ENCODE measurements around the gene SNTG2. TPM values are rescaled to one million over a fixed set of nuclear protein-coding genes. Genes with fewer than 3 reads are reported as not detected.

Gene SNTG2
- total and polyA plus RNA-seq, 4 donors, result not detected

- Histone ChIP-seq H3K27me3 (ENCODE audit: control insufficient read depth in 4 of 4, insufficient read depth in 4 of 4, low read length in 3 of 4) (no peaks in the 10 kb centered on the region), H3K36me3 (ENCODE audit: control insufficient read depth in 4 of 4, insufficient read depth in 3 of 4, low read depth in 1 of 4, low read length in 3 of 4) (no peaks in the 10 kb centered on the region), H3K9me3 (ENCODE audit: control insufficient read depth in 4 of 4, low read length in 3 of 4) (peaks cover 0 to 1% (median 0%) of the 10 kb centered on the region in 4 donors), H3K4me1 (ENCODE audit: control insufficient read depth in 4 of 4, insufficient read depth in 4 of 4, low read length in 3 of 4) (no peaks in the 10 kb centered on the region), H3K27ac (ENCODE audit: low read depth in 1 of 2, low read length in 2 of 2) (no peak overlapping the region), H3K4me3 (ENCODE audit: low read depth in 1 of 3, low read length in 3 of 3) (no peak overlapping the region), H3K9ac (ENCODE audit: low read depth in 1 of 2, low read length in 2 of 2) (no peak overlapping the region)
- DNase-seq (ENCODE audit: low spot score), result no peak
- TF ChIP-seq, protein P1, sequence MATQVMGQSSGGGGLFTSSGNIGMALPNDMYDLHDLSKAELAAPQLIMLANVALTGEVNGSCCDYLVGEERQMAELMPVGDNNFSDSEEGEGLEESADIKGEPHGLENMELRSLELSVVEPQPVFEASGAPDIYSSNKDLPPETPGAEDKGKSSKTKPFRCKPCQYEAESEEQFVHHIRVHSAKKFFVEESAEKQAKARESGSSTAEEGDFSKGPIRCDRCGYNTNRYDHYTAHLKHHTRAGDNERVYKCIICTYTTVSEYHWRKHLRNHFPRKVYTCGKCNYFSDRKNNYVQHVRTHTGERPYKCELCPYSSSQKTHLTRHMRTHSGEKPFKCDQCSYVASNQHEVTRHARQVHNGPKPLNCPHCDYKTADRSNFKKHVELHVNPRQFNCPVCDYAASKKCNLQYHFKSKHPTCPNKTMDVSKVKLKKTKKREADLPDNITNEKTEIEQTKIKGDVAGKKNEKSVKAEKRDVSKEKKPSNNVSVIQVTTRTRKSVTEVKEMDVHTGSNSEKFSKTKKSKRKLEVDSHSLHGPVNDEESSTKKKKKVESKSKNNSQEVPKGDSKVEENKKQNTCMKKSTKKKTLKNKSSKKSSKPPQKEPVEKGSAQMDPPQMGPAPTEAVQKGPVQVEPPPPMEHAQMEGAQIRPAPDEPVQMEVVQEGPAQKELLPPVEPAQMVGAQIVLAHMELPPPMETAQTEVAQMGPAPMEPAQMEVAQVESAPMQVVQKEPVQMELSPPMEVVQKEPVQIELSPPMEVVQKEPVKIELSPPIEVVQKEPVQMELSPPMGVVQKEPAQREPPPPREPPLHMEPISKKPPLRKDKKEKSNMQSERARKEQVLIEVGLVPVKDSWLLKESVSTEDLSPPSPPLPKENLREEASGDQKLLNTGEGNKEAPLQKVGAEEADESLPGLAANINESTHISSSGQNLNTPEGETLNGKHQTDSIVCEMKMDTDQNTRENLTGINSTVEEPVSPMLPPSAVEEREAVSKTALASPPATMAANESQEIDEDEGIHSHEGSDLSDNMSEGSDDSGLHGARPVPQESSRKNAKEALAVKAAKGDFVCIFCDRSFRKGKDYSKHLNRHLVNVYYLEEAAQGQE (IDR thresholded peaks at IDR 0.05), result no peak
- TF ChIP-seq SP1 (IDR thresholded peaks at IDR 0.05) (no peak), HNF4A (conservative IDR thresholded peaks at IDR 0.05) (no peak), ATF3 (IDR thresholded peaks at IDR 0.05) (no peak), JUND (IDR thresholded peaks at IDR 0.05) (no peak), RXRA (IDR thresholded peaks at IDR 0.05) (no peak), HNF4G (IDR thresholded peaks at IDR 0.05) (no peak), TAF1 (conservative IDR thresholded peaks at IDR 0.05) (no peak), FOXA2 (IDR thresholded peaks at IDR 0.05) (no peak), RAD21 (IDR thresholded peaks at IDR 0.05) (no peak), GABPA (IDR thresholded peaks at IDR 0.05 in 1 of 2, conservative IDR thresholded peaks at IDR 0.05 in 1 of 2) (no peak), FOXA1 (IDR thresholded peaks at IDR 0.05) (no peak), NR2F2 (IDR thresholded peaks at IDR 0.05) (no peak), EGR1 (IDR thresholded peaks at IDR 0.05; ENCODE audit: low read depth in 2 of 2) (no peak), YY1 (IDR thresholded peaks at IDR 0.05) (no peak)
- TF ChIP-seq, protein P2, sequence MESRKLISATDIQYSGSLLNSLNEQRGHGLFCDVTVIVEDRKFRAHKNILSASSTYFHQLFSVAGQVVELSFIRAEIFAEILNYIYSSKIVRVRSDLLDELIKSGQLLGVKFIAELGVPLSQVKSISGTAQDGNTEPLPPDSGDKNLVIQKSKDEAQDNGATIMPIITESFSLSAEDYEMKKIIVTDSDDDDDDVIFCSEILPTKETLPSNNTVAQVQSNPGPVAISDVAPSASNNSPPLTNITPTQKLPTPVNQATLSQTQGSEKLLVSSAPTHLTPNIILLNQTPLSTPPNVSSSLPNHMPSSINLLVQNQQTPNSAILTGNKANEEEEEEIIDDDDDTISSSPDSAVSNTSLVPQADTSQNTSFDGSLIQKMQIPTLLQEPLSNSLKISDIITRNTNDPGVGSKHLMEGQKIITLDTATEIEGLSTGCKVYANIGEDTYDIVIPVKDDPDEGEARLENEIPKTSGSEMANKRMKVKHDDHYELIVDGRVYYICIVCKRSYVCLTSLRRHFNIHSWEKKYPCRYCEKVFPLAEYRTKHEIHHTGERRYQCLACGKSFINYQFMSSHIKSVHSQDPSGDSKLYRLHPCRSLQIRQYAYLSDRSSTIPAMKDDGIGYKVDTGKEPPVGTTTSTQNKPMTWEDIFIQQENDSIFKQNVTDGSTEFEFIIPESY (IDR thresholded peaks at IDR 0.05), result no peak
- TF ChIP-seq, protein P3, sequence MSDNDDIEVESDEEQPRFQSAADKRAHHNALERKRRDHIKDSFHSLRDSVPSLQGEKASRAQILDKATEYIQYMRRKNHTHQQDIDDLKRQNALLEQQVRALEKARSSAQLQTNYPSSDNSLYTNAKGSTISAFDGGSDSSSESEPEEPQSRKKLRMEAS (IDR thresholded peaks at IDR 0.05), result no peak
- TF ChIP-seq, protein P4, sequence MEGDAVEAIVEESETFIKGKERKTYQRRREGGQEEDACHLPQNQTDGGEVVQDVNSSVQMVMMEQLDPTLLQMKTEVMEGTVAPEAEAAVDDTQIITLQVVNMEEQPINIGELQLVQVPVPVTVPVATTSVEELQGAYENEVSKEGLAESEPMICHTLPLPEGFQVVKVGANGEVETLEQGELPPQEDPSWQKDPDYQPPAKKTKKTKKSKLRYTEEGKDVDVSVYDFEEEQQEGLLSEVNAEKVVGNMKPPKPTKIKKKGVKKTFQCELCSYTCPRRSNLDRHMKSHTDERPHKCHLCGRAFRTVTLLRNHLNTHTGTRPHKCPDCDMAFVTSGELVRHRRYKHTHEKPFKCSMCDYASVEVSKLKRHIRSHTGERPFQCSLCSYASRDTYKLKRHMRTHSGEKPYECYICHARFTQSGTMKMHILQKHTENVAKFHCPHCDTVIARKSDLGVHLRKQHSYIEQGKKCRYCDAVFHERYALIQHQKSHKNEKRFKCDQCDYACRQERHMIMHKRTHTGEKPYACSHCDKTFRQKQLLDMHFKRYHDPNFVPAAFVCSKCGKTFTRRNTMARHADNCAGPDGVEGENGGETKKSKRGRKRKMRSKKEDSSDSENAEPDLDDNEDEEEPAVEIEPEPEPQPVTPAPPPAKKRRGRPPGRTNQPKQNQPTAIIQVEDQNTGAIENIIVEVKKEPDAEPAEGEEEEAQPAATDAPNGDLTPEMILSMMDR (IDR thresholded peaks at IDR 0.05; ENCODE audit: low read depth, low read length, missing input control), result no peak
- WGBS, result 89% methylated on average over 6 of the region's 6 CpGs
Observed at GRCh38 chr2:1222056-1222455, 271.4 kb downstream of the SNTG2 start.
